ENCODE measurements around the gene NFIA.
A peak's percentile ranks its signal among the peaks of the same experiment; 100 is the strongest.

NFIA gene

GRCh38 chr1:61322769-61323168, 240.4 kb downstream of the NFIA start:
- no peaks in the 10 kb centered on the region for H3K36me3 ChIP-seq (ENCODE audit: control insufficient read depth in 2 of 2, insufficient read depth in 1 of 2, low read length in 2 of 2)
- H3K27ac ChIP-seq (ENCODE audit: extremely low read depth, low read depth, low read length), result no peak overlapping the region
- ChIA-PET POLR2A (no interaction called here), CTCF (no interaction called here)
- no peak for TF ChIP-seq ZNF362 (tag by site-specific recombination; IDR thresholded peaks at IDR 0.05)
- TF ChIP-seq SCRT2 (tag by site-specific recombination; IDR thresholded peaks at IDR 0.05), result peak; percentile 70
- TF ChIP-seq FEZF1 (tag by site-specific recombination; IDR thresholded peaks at IDR 0.05), result peak; percentile 76
- peak; percentile 26; the same call in 1 of the 2 replicates for TF ChIP-seq SCRT1 (tag by site-specific recombination; IDR thresholded peaks at IDR 0.05; ENCODE audit: borderline replicate concordance)
- TF ChIP-seq SP7 (tag by site-specific recombination; IDR thresholded peaks at IDR 0.05), result no peak
- no peak for TF ChIP-seq ZNF449 (tag by site-specific recombination; IDR thresholded peaks at IDR 0.05)
- TF ChIP-seq ZNF658 (tag by site-specific recombination; IDR thresholded peaks at IDR 0.05), result no peak
- no peak for TF ChIP-seq ZFP41 (tag by site-specific recombination; IDR thresholded peaks at IDR 0.05; ENCODE audit: borderline replicate concordance)
- H3K9me3 ChIP-seq (ENCODE audit: control insufficient read depth, insufficient read depth, low read depth, low read length), result no peaks in the 10 kb centered on the region
- H3K4me3 ChIP-seq (ENCODE audit: low read depth, low read length), result no peak overlapping the region
- peaks cover 12% of the 10 kb centered on the region; the same call in 1 of the 2 replicates for H3K4me1 ChIP-seq (ENCODE audit: control insufficient read depth, insufficient read depth, low read length)

GRCh38 chr1:61323681-61324328, 241.4 kb downstream of the NFIA start:
- ChIA-PET POLR2A (no interaction called here), CTCF (interaction anchor here (1.3 kb wide), 1 partner anchor 13 kb away, joined by 3 read pairs; no protein-coding TSS in a partner anchor)
- no peak for TF ChIP-seq KLF16 (tag by site-specific recombination; IDR thresholded peaks at IDR 0.05)
- TF ChIP-seq GLIS1 (tag by site-specific recombination; IDR thresholded peaks at IDR 0.05), result no peak
- TF ChIP-seq OSR2 (tag by site-specific recombination; IDR thresholded peaks at IDR 0.05), result peak; percentile 33; the same call in 1 of the 2 replicates
- TF ChIP-seq ZNF335 (tag by site-specific recombination; conservative IDR thresholded peaks at IDR 0.05), result no peak
- TF ChIP-seq ZBTB21 (tag by site-specific recombination; IDR thresholded peaks at IDR 0.05), result no peak
- no peak for TF ChIP-seq SALL2 (tag by site-specific recombination; IDR thresholded peaks at IDR 0.05; ENCODE audit: borderline replicate concordance)
- peak; percentile 98 for TF ChIP-seq SCRT2 (tag by site-specific recombination; IDR thresholded peaks at IDR 0.05)
- TF ChIP-seq HIC1 (tag by site-specific recombination; IDR thresholded peaks at IDR 0.05), result no peak
- no peak for TF ChIP-seq CTCF (tag by site-specific recombination; IDR thresholded peaks at IDR 0.05)
- no peak for TF ChIP-seq ZNF777 (tag by site-specific recombination; IDR thresholded peaks at IDR 0.05; ENCODE audit: borderline replicate concordance)
- peak; percentile 91 for TF ChIP-seq SCRT1 (tag by site-specific recombination; IDR thresholded peaks at IDR 0.05; ENCODE audit: borderline replicate concordance)
- TF ChIP-seq ZNF629 (tag by site-specific recombination; IDR thresholded peaks at IDR 0.05), result peak; percentile 27; the same call in 1 of the 2 replicates
- no peak for TF ChIP-seq AEBP2 (tag by site-specific recombination; IDR thresholded peaks at IDR 0.05; ENCODE audit: borderline replicate concordance)
- no peak for TF ChIP-seq MZF1 (tag by site-specific recombination; IDR thresholded peaks at IDR 0.05; ENCODE audit: borderline replicate concordance)
- TF ChIP-seq ZNF366 (tag by site-specific recombination; conservative IDR thresholded peaks at IDR 0.05), result 0 out of 2 replicates have a peak, but pooled peaks have one; percentile 8
- TF ChIP-seq WT1 (tag by site-specific recombination; IDR thresholded peaks at IDR 0.05), result peak; percentile 22; the same call in 1 of the 2 replicates
- no peak for TF ChIP-seq ZNF664 (tag by site-specific recombination; IDR thresholded peaks at IDR 0.05)
- no peak for TF ChIP-seq KLF7 (tag by site-specific recombination; IDR thresholded peaks at IDR 0.05; ENCODE audit: borderline replicate concordance)
- TF ChIP-seq ZNF449 (tag by site-specific recombination; IDR thresholded peaks at IDR 0.05), result no peak

More at GRCh38 chr1:61323681-61324328, 241.4 kb downstream of the NFIA start:
- Histone ChIP-seq H3K4me3 (ENCODE audit: low read depth, low read length) (no peak overlapping the region), H3K4me1 (ENCODE audit: control insufficient read depth, insufficient read depth, low read length) (peaks cover 9% of the 10 kb centered on the region; the same call in 1 of the 2 replicates), H3K27ac (ENCODE audit: extremely low read depth, low read depth, low read length) (no peak overlapping the region), H3K9me3 (ENCODE audit: control insufficient read depth, insufficient read depth, low read depth, low read length) (no peaks in the 10 kb centered on the region), H3K36me3 (ENCODE audit: control insufficient read depth in 2 of 2, insufficient read depth in 1 of 2, low read length in 2 of 2) (no peaks in the 10 kb centered on the region)

All from HEK293 (cell line).